Activated CD8-positive, alpha-beta memory T cell treated with anti-CD3 and anti-CD28 coated beads, Interleukin-2, amount 50 U/mL, for 48 hours (primary cell): ENCODE data around the gene ADAT3.

Experiments
- DNase-seq: peaks from one replicate; pipeline ENCODE4 v3.0.0-alpha.2; 2020

The ADAT3 gene

GRCh38 chr19:1943661-1944087 lies 38.5 kb downstream of the ADAT3 start:
- no peak for DNase-seq

DNA sequence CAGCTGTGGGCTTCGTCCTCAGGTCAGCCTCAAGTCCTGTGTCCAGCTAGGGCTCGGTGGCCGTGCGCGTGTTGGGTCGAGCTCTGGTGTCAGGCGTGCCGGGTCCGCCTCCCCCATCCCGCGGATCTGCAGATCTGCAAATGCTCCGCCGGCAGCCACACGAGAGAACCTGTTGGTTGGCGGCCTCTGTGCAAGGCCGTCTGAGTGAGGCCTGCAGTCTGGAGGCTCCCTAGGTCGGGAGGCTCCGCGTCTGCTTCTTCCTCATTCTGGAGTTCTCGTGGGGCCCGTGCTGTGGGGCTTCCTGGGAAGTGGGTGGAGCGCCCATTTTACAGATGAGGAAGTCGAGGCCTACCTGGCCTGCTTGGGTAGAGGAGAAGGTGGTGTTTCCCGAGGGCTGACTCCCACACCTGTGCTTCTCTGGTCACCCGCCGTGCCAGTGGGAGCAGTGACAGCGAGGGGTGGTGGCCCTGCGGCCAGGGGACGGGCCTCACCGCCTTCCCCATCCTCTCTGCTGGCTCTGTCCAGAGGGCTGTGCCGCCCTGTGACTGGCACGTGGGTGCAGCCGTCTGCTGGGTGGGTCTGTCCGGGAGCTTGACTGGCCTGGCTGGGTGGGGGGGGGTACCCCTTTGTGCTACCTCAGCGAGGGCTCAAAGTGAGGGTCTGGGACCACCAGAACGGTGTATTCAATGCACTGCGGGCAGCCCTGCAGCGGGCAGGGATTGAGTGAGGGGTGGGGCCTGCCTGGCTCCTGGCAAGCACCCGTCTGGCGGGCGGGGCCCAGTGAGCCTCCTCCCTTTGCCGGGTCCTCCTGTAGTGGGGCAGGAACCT lies 39.1 kb downstream of the ADAT3 start:
- DNase-seq, result no peak

GRCh38 chr19:1944916-1945561 lies 39.8 kb downstream of the ADAT3 start:
- DNase-seq, result no peak

- no peak for DNase-seq
These were observed 40.7 kb downstream of the ADAT3 start for GRCh38 chr19:1945899-1946298.

DNA sequence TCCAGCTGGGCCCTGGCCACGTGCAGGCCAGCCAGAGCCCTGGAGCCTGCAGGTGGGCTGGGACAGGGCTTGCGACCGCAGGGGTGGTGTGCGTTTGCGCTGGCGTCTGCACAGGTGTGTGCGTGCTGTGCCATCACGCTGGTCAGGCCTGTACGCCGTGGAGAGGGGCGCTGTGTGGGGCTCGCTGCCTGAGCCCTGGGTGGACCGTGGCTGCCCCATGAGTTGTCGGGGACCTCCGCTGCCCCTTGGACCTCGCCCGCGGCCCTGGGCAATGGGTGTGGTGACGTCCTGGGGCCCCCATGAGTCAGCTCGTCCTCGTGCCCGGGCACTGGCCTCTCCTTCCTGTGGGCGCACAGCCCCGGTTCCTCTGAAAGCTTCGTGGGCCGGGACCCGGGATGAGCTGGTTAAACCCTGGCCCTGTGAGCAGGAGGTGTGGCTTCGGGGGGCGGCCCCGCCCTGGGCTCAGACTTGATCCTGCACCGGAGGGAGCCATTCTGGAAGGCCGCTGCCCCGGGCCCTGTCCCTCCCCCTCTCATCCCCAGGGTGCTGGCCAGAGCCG lies 42.5 kb downstream of the ADAT3 start:
- DNase-seq, result no peak

GRCh38 chr19:1949304-1950101 lies 44.3 kb downstream of the ADAT3 start:
- no peak for DNase-seq

- DNase-seq, result no peak
These were observed 45.4 kb downstream of the ADAT3 start for GRCh38 chr19:1950640-1951039.

DNA sequence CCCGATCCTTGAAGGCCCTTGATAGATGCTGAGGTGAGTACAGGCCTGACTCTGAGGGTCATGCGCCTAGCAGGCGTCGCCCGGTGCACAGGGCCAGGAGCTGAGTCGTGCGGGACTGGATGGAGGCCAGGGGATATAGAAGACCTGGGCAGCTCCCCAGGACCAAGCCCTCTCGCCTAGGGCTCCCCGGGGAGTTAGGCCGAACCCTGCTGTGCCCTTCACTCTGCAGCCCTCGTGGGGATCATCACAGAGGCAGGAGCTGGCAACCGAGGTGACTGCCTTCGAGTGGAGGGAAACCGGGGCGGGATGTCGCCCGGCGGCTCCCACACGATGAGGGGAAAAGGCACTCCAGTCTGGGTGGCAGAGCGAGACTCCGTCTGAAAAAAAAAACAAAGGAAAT lies 47.4 kb downstream of the ADAT3 start:
- DNase-seq, result no peak

GRCh38 chr19:1953037-1953436 lies 47.8 kb downstream of the ADAT3 start:
- DNase-seq, result no peak

- DNase-seq, result no peak
These were observed 48.4 kb downstream of the ADAT3 start for GRCh38 chr19:1953441-1954094.

DNA sequence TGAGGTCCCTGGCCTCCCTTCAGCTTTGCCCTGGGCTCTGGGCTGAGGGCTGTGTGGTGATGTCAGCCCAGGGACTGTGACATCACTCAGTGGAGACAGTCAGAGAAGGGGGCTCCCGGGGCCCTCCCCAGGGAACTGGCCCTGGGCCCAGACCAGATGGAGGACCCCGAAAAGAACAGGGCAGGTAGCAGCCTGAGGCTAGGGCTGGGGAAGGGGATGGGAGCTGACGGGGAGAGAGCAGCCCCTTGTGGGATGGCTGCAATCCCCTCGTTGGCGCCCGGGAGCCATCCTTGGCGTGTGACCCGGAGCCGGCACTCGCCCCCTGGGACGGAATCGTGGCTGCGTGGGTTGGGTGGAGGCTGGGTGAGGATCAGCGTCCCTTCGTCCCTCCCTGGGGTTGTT lies 49.3 kb downstream of the ADAT3 start:
- no peak for DNase-seq

DNA sequence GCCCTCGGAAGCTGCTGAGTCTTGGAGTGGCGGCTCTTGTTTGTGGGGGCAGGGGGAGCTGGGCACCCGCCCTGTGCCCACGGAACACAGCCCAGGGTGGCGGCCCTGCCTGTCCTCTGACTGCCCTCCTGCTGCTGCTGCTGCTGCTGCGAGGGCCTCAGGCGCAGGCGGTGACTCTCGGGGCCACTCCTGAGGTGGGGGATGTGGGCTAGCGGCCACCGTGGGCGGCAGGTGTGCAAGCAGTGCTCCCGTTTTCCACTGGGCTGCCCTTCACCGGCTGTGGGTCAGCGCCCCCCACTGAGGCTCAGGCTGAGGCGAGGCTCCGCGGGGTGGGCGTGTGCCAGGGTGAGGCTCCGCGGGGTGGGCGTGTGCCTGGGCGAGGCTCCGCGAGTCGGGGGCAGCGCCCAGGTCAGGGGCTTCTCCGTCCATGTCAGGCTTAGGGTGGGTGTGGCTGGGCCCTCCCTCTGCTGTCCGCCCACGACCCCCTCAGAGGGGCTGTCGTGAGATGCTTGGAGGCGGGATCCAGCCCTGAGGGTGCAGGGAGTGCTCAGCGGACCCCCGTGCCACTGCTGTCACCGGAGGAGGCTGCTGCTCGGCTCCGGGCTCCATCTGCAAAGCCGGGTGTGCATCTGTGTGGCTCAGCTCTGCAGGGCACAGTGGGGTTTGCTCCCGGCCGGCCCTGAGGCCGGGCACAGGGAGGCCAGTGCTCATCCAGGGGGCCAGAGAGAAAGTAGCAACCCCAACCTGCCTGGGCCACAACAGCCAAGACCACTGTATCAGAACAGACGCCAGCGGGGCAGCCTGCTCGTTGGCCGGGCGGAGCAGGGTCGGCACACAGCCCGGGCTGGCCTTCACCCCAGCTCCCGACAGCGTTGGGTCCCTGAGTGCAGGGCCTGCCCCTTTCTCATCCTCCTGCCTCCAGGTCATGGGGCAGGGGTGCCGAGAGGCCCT lies 50.2 kb downstream of the ADAT3 start:
- DNase-seq, result no peak

- no peak for DNase-seq
These were observed 50.9 kb downstream of the ADAT3 start for GRCh38 chr19:1956122-1956494.

GRCh38 chr19:1956868-1957492 lies 51.8 kb downstream of the ADAT3 start:
- DNase-seq, result no peak

DNA sequence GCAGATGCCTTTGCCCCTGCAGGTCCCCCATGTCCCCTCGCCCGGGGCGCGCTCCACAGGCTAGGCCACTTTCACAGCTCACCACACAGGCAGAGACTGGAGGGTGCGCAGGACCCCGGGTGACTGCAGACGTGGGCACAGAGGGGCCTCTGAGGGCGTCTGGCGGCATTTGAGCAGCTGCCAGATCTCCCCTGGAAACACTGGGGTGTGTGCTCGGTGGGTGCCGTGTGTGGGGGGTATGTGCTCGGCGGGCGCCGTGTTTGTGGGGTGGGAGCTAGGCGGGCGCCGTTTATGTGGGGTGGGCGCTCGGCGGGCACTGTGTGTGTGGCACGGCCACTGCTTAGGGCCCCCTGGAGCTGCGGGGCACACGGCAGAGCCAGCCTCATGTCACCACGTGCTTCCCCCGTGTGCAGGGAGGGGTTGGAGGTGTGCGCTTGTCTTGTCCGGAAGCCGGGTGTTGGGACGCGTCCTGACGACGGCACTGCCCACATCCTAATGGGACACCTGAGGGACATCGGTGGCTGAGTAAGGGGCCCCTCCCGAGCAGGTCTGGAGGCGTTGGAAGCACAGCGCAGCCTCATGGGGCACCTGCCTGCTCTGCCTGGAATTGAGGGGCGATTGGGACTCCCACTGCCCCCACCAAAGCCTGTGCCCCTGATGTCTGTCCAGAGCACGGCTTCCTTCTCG lies 52.5 kb downstream of the ADAT3 start:
- no peak for DNase-seq

DNA sequence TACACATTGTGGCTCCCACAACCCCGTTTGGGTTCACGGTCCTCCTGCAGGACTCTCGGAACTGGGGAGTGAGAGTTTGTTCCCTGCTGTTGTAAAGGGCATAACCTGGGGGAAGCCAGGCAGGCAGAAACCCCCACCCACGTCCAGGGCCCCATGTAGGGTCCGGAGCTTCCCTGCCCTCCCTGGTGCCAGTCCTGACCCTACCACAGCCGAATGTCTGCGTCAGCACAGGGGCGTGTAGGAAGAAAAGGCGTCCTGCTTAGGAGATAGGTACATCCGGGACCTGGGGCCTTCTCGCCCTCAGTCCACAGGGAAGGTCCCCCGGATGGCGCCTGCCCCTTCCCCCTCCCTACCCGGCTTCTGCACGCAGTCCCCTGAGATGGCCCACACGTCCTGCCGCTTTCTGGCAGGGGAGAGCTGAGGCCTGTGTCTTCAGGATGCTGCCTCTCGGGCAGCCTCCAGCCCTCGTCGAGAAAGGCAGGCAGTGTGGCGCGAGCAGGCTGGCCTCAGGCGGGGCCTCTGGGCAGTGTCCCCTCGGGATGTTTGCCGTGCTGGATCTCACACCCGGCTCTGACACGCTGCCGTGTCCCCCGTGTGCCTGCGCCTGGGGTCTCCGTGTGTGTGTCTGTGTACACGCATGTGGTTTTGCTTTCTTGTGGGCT lies 54.9 kb downstream of the ADAT3 start:
- no peak for DNase-seq

- no peak for DNase-seq
These were observed 56.0 kb downstream of the ADAT3 start for GRCh38 chr19:1961000-1961883.

DNA sequence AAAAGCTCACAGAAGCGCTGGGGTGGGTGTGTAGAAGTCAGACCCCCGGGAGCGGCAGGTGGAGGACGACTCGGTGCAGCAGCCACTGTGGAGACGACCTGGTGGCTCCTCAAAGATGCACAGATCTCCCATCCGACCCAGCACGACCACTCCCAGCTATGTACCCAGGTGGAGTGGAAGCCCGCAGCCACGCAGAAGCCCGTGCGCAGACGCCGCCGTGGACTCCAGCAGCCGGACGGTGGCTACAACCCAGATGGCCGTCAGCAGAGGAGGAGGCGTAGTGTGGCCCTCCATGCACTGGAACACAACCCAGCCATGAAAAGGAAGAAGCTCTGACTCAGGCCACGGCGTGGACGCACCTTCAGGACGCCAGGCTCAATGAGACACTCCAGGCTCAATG lies 57.5 kb downstream of the ADAT3 start:
- no peak for DNase-seq
